ENCODE data around the gene CFH.

DNA sequence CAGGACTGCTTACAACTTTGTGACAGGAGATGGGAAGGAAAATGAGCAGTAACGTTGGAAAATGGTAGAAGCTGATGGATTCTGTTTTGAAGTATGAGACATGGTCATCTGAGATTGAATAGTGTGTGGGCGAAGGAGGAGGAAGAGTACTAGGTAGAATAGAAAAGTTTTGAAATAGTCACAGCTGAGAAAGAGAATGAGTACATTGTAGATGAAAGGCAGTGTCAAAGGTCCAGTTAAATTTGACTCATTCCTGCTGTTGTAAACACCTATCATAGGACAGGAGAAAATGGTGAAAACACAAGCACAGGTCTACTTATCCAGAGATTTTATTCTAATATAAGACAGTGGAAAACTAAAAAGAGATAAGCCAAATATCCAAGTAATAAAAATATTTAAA, 66.0 kb downstream of the CFH start:
- no peak for TF ChIP-seq POLR2A (IDR thresholded peaks at IDR 0.05)
- TF ChIP-seq, protein P1, sequence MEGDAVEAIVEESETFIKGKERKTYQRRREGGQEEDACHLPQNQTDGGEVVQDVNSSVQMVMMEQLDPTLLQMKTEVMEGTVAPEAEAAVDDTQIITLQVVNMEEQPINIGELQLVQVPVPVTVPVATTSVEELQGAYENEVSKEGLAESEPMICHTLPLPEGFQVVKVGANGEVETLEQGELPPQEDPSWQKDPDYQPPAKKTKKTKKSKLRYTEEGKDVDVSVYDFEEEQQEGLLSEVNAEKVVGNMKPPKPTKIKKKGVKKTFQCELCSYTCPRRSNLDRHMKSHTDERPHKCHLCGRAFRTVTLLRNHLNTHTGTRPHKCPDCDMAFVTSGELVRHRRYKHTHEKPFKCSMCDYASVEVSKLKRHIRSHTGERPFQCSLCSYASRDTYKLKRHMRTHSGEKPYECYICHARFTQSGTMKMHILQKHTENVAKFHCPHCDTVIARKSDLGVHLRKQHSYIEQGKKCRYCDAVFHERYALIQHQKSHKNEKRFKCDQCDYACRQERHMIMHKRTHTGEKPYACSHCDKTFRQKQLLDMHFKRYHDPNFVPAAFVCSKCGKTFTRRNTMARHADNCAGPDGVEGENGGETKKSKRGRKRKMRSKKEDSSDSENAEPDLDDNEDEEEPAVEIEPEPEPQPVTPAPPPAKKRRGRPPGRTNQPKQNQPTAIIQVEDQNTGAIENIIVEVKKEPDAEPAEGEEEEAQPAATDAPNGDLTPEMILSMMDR (IDR thresholded peaks at IDR 0.05) = no peak
- no peak for TF ChIP-seq POLR2AphosphoS5 (IDR thresholded peaks at IDR 0.05; ENCODE audit: insufficient read depth in 1 of 2, low read depth in 1 of 2)
